Stomach (tissue), 9 donors: Measurements from ENCODE around the gene ABTB2. TPM values are rescaled to one million over a fixed set of nuclear protein-coding genes. Genes with fewer than 3 reads are reported as not detected.
A peak's percentile ranks its signal among the peaks of the same experiment; 100 is the strongest.
"Not testable (repeated sequence)": the region's sequence is repeated elsewhere in the genome, so short reads cannot be mapped to it uniquely, and the experiment has no call there.

Source experiments
- DNase-seq, 2 donors: peaks; one replicate each; pipeline versions ENCODE4 v3.0.0 to v3.0.0-alpha.2; 2013 to 2019
- H3K27ac ChIP-seq, 5 donors: fragments of 200-600 bp in 4 of 5; sonication (generic) in 4 of 5; one replicate each; pipeline ENCODE4 v1.5.1; 2013 to 2019; ENCODE audit warnings: mild to moderate bottlenecking in 1 of 5, moderate library complexity in 1 of 5
- H3K27me3 ChIP-seq, 3 donors: fragments of 200-600 bp; sonication (generic); one replicate each; pipeline ENCODE4 v1.5.1; 2017 to 2019; ENCODE audit warnings: mixed run types in 1 of 3
- H3K36me3 ChIP-seq, 4 donors: fragments of 200-600 bp; sonication (generic); 1 replicate in 3 of 4; 2 replicates in 1 of 4; pipeline ENCODE4 v1.5.1; 2016 to 2019
- H3K4me1 ChIP-seq, 4 donors: fragments of 200-600 bp; sonication (generic); one replicate each; pipeline ENCODE4 v1.5.1; 2016 to 2019
- H3K4me3 ChIP-seq, 4 donors: fragments of 200-600 bp; sonication (generic) in 3 of 4; one replicate each; pipeline ENCODE4 v1.5.1; 2016 to 2019; ENCODE audit warnings: mild to moderate bottlenecking in 1 of 4
- H3K9me3 ChIP-seq, 4 donors: fragments of 200-600 bp; sonication (generic); one replicate each; pipeline ENCODE4 v1.5.1; 2016 to 2019
- CTCF ChIP-seq, 7 experiments: fragments of 450-650 bp in 4 of 7; fragments of 200-600 bp in 3 of 7; sonication (generic) in 3 of 7; IDR thresholded peaks; one replicate each; pipeline ENCODE4 v1.5.1; 2016 to 2019; ENCODE audit warnings: antibody characterized with exemption in 7 of 7, control low read depth in 2 of 7, mild to moderate bottlenecking in 1 of 7
- EP300 ChIP-seq: sonication (generic); formaldehyde crosslinking; IDR thresholded peaks from one replicate; pipeline ENCODE4 v1.6.1; 2017; ENCODE audit warnings: antibody characterized with exemption
- POLR2A ChIP-seq, 4 donors: fragments of 450-650 bp; IDR thresholded peaks; one replicate each; pipeline ENCODE4 v1.6.1; 2016; ENCODE audit warnings: antibody characterized with exemption in 4 of 4, control low read depth in 2 of 4, mild to moderate bottlenecking in 1 of 4, moderate library complexity in 1 of 4
- POLR2AphosphoS5 ChIP-seq, 3 donors: sonication (generic); formaldehyde crosslinking; IDR thresholded peaks; one replicate each; pipeline ENCODE4 v1.6.1; 2016; ENCODE audit warnings: antibody characterized with exemption in 3 of 3
- WGBS, 5 donors: extraction: QIAGEN DNeasy Blood & Tissue Kit in 3 of 5; methylation state at CpG; one replicate each; pipeline versions ENCODE4 v1.1.5 to v1.1.7; 2013 to 2018; 5-methylcytosine and 5-hydroxymethylcytosine counted together
- intact Hi-C: fragments of 100-400 bp; cut with DNase I; formaldehyde crosslinking; loops from one replicate; pipeline ENCODE4 v1.15.1; 2023; ENCODE audit warnings: low total_unique reads
- polyA plus RNA-seq, 3 donors: library from polyadenylated mRNA; stranded (reverse); fragments of 200-250 nt; gene quantifications; one replicate each; pipeline ENCODE4 v1.2.3, GENCODE V29; 2013
- total RNA-seq, 5 donors: library from RNA; depleted of rRNA; stranded (reverse); fragments of >200 nt; gene quantifications; one replicate each; pipeline versions ENCODE4 v1.1.0 to v1.2.3, GENCODE V29; 2014 to 2016
- donor health status: healthy with polysubstance abuse.
- donor health status: Bipolar disorder and iron deficiency.
- donor health status: healthy.

Gene ABTB2
- total and polyA plus RNA-seq, 8 donors, result 0.58 to 12.7 (median 2.2) TPM

- intact Hi-C loops, result no loop called here
These were observed 175.4 kb downstream of the ABTB2 start for GRCh38 chr11:34182425-34182824.

GRCh38 chr11:34181856-34182405 is 175.9 kb downstream of the ABTB2 start:
- no peak overlapping the region for H3K4me3 ChIP-seq
- no peak for DNase-seq
- TF ChIP-seq EP300 (no peak), CTCF (IDR thresholded peaks at IDR 0.05) (no peak)
- WGBS, 5 donors, result 78 to 90% (median 89%) methylated on average over 8 of the region's 8 CpGs
- H3K27ac ChIP-seq, result no peak overlapping the region
- no peaks in the 10 kb centered on the region for H3K36me3 ChIP-seq
- peaks cover 0 to 22% (median 1%) of the 10 kb centered on the region in 4 donors for H3K4me1 ChIP-seq
- H3K9me3 ChIP-seq, result no peaks in the 10 kb centered on the region
- intact Hi-C loops, result no loop called here
- no peaks in the 10 kb centered on the region for H3K27me3 ChIP-seq

More at GRCh38 chr11:34182425-34182824, 175.4 kb downstream of the ABTB2 start:
- TF ChIP-seq CTCF (IDR thresholded peaks at IDR 0.05) (no peak), EP300 (no peak), POLR2A (IDR thresholded peaks at IDR 0.05) (no peak), POLR2AphosphoS5 (IDR thresholded peaks at IDR 0.05) (no peak)
- Histone ChIP-seq H3K27ac (no peak overlapping the region), H3K9me3 (no peaks in the 10 kb centered on the region), H3K36me3 (no peaks in the 10 kb centered on the region), H3K4me1 (peaks cover 0 to 18% (median 1%) of the 10 kb centered on the region in 4 donors), H3K27me3 (no peaks in the 10 kb centered on the region), H3K4me3 (no peak overlapping the region)
- DNase-seq, result no peak
- WGBS, 5 donors, result 80 to 92% (median 89%) methylated on average over 2 of the region's 2 CpGs

- no peak for DNase-seq
- Histone ChIP-seq H3K4me1 (peaks cover 0 to 18% (median 1%) of the 10 kb centered on the region in 4 donors), H3K27ac (no peak overlapping the region), H3K36me3 (no peaks in the 10 kb centered on the region), H3K4me3 (no peak overlapping the region), H3K9me3 (no peaks in the 10 kb centered on the region), H3K27me3 (no peaks in the 10 kb centered on the region)
- no peak for TF ChIP-seq CTCF (IDR thresholded peaks at IDR 0.05)
- no peak for TF ChIP-seq POLR2A (IDR thresholded peaks at IDR 0.05)
- 61 to 85% (median 63%) methylated on average over 1 to 5 of the region's 5 CpGs for WGBS, 5 donors
- intact Hi-C loops, result no loop called here
These were observed 176.6 kb downstream of the ABTB2 start for GRCh38 chr11:34181251-34181650.

GRCh38 chr11:34180814-34181165 is 177.0 kb downstream of the ABTB2 start:
- intact Hi-C loops, H3K36me3 ChIP-seq, DNase-seq, H3K9me3 ChIP-seq, H3K27me3 ChIP-seq, H3K4me3 ChIP-seq, H3K27ac ChIP-seq: not testable (repeated sequence)
- 73 to 95% (median 77%) methylated on average over 5 of the region's 5 CpGs for WGBS, 5 donors
- H3K4me1 ChIP-seq, result peaks cover 0 to 14% (median 0%) of the 10 kb centered on the region in 4 donors

GRCh38 chr11:34180040-34180813 is 177.6 kb downstream of the ABTB2 start:
- no peak for TF ChIP-seq POLR2A (IDR thresholded peaks at IDR 0.05)
- Histone ChIP-seq H3K9me3 (no peaks in the 10 kb centered on the region), H3K27ac (no peak overlapping the region), H3K4me3 (no peak overlapping the region), H3K4me1 (peaks cover 0 to 14% (median 0%) of the 10 kb centered on the region in 4 donors), H3K27me3 (no peaks in the 10 kb centered on the region), H3K36me3 (no peaks in the 10 kb centered on the region)
- DNase-seq, result peak in 1 of 2 donors; percentile 30
- intact Hi-C loops, result no loop called here
- WGBS, 5 donors, result 63 to 79% (median 77%) methylated on average over 6 of the region's 6 CpGs
